GM18907 (cell line): Measurements from ENCODE around the gene ITGAE.
"Not testable (repeated sequence)": the region's sequence is repeated elsewhere in the genome, so short reads cannot be mapped to it uniquely, and the experiment has no call there.

Source experiments
- ATAC-seq: cut with Tn5 transposase; IDR thresholded peaks from one replicate; pipeline ENCODE4 v1.9.1; 2021; ENCODE audit warnings: mild to moderate bottlenecking, moderate library complexity; ENCODE audit not compliant: unreplicated experiment

ITGAE gene, protein sequence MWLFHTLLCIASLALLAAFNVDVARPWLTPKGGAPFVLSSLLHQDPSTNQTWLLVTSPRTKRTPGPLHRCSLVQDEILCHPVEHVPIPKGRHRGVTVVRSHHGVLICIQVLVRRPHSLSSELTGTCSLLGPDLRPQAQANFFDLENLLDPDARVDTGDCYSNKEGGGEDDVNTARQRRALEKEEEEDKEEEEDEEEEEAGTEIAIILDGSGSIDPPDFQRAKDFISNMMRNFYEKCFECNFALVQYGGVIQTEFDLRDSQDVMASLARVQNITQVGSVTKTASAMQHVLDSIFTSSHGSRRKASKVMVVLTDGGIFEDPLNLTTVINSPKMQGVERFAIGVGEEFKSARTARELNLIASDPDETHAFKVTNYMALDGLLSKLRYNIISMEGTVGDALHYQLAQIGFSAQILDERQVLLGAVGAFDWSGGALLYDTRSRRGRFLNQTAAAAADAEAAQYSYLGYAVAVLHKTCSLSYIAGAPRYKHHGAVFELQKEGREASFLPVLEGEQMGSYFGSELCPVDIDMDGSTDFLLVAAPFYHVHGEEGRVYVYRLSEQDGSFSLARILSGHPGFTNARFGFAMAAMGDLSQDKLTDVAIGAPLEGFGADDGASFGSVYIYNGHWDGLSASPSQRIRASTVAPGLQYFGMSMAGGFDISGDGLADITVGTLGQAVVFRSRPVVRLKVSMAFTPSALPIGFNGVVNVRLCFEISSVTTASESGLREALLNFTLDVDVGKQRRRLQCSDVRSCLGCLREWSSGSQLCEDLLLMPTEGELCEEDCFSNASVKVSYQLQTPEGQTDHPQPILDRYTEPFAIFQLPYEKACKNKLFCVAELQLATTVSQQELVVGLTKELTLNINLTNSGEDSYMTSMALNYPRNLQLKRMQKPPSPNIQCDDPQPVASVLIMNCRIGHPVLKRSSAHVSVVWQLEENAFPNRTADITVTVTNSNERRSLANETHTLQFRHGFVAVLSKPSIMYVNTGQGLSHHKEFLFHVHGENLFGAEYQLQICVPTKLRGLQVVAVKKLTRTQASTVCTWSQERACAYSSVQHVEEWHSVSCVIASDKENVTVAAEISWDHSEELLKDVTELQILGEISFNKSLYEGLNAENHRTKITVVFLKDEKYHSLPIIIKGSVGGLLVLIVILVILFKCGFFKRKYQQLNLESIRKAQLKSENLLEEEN

DNA sequence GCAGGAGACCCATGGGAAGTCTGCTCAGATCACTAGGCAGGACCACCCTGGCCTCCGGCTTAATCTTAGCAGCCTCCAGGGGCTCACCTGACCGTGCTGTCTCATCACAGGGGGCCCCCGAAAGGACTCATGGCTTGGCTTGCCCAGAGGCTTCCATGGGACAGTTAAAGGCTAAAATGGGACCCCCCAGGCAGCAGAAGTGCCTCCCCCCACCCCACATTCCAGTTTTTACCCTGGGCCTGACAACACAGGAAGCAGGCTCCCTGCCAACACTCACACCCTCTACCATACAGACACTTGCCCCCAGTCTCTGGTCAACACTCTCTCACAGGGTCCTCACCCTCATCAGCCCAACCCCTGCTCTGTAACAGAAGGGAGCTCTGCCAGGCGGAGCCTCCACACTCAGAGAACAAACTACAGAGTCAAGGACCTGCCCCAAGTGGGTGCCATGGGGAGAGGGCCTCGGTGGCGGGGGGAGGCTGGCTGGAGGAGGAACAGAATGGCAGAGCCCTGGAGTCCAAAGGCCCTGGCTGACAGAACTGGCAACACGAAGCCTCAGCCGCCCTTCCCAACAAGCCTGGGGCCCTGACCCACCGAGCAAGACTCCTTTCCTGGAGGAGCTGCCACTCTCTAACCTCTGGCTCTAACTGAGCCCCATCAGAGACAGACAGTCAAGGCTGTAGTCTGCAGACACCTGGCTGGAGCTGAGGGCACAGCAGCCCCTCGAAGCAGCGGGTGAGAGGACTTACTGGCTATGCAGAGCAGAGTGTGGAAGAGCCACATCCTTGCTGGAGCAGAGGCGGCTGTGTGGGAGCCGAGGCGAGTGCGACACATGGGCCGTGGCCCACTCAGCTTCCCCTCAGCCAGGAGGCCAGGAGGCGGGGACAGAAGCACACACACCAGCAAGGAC is at the start of gene ITGAE:
ITGAE (minus strand) TSS at position 827 of the 910 bp plus-strand sequence; CDS start at position 783, 44 bp downstream.
- no peak for ATAC-seq

DNA sequence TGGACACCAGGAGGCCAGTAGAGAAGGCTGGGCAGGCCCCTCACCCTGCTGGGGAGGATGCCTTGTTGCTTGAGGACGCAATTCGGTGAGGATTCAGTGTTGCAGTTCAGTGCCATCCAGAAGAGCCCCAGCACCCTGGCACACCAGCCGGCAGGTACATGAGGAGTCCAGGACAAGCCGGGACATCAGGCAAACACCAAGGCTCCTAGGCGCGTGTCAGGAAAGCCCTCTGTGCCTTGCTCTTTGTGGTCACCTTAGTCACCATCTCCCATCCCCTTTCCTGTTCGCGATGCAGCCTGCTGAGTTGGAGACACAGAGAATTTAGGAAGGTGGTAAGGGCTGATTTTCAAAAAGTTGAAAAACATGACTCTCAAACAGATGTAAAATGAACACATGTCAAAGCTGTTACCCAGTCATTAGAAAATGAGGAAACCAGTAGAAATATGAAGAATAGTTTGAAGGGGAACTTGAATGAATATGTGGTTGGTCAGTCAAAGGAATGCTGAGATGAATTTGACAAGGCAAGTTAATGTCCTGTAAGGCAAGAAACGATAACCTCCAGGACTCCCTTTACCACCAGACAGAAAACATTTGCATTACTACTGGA is 47.3 kb upstream of the ITGAE start:
- ATAC-seq: no peak

DNA sequence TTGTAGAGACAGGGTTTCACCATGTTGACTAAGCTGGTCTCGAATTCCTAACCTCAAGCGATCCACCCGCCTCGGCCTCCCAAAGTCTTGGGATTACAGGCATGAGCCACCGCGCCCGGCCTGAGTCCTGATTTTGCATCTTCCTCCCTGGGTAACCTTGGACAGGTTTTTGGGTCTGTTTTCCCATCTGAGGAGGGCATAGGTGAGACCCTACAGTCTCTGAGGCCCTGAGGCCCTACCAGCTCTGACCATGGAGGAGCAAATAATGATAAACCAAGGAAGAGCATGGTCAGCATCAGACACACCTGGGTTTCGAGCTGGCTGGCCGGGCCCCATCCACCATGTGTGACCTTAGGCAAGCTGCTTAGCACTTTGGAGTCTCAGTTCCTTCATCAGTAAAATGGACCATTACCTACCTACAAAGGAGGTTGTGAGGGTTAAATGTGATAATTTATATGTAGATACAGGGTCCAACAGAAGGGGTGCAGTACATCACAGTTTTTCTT is 46.2 kb upstream of the ITGAE start:
- ATAC-seq: no peak

DNA sequence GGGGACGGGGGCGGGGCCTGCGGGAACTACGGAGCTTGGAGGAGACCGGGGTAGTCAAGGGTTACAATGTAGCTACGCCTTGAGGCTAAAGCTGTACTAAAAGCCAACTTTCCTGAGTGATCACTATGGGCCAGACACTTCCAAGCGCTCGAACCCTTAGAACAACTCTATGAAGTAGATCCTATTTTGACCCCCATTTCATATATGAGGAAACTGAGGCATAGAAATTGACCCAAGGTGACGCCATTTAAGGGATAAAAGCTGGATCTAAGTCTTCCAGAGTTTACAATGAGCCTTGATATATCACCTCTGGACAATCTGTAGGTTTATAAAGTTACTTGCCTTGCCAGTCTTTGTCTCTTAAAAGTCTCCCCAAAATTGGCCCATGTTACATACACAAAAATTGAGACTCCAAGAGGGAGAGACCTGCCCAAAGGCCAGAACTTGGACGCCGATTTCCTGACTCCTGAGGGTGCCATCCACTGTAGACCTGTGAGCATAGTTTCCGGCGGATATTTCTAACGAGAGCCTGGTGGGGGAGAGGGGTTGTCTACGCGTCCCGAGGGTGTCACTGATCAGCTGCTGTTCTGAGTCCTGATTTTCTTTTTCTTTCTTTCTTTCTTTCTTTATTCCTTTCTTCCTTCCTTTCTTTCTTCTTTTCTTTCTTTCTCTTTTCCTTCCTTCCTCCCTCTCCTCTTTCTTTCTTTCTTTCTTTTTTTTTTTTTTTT is 45.6 kb upstream of the ITGAE start:
- ATAC-seq: no peak

DNA sequence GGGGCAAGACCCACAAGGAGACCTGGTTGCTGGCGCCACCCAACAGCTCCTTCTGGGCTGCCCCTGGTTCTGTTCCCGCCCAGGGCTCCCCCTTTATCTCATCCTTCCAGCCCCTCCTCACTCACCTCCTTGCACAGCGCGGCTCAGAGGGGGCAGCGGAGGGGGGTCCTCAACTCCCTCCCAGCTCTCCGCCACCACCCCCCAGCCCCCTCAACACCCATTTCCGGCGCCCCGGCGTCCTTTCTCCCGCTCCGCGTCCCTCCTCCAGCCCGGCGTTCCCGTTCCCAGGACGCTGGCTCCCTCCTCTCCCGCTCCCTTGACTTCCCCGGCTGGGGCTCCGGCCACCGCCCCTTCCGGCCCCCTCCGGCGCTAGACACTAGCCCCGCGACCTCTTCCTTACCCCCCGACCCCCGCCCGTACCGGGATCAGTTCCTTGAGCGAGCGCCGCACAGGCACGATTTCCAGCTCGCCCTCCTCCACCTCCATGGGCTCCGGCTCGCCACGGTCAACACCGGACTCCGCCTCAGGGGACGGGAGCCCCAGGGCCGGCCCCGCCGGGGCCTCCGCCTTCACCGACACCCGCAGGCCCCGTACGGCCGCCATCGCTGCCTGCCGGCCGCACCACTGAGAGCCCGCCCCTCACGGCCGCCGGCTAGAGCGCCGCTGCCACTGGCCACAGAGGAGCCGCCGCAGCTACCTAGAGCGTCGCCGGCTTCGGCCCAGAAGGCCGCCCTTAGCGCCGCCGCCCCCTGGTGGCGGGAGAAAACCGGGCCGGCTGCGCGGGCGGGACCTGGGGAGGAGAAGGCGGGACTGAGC is 44.8 kb upstream of the ITGAE start, which contains the start of gene NCBP3:
NCBP3 (minus strand) TSS at position 626 of the 816 bp plus-strand sequence; CDS start at position 603, 23 bp downstream.
- ATAC-seq: peak; percentile 96

DNA sequence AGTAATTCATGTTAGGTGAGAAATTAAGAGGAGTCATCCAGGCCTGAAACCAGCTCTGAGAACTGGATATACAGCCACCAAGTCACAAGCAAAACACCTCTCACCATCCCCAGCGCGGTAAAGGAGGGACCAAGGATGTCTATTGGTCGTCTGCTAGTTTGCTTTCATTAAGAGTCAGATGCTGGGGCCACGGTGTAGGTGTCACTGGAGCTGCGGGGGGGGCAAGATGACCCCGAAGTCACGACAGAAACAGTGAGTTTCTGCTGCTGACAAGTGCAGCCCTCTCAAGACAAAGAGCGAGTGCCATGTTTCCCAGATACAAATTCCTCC is 44.3 kb upstream of the ITGAE start:
- ATAC-seq: peak; percentile 27

DNA sequence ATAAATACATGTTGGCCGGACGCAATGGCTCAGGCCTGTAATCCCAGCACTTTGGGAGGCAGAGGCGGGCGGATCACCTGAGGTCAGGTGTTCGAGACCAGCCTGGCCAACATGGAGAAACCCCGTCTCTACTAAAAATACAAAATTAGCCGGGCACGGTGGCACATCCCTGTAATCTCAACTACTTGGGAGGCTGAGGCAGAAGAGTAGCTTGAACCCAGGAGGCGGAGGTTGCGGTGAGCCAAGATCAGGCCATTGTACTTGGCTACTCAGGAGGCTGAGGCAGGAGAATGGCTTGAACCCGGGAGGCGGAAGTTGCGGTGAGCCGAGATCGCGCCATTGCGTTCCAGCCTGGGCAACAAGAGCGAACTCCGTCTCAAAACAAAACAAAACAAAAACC is 43.6 kb upstream of the ITGAE start:
- ATAC-seq: not testable (repeated sequence)

DNA sequence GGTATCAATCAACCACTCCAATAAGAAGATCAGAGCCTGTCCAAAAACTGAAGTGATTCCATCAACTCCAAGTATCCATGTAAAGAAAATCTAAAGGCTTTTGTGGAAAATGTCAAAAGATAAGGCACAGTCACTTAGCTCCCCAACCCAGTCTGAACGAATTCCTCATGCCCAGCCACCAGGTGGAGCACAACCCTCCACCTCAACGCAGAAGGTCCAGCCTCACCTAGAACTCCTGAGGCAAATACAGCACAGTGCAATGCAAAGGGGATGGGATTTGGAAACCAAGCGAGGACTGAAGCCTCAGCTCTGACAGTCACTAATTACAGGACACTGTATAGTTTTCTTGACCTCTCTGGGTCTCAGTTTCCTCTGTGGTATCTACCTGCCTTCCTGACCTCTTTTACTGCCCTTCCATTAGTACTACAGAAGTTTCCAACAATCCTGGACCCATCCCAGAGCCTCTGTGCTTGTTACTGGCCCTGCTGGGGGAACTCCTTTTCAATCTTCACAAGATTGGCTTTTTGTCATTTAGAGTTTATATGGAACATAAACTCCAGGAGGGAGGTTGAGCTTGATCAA is 43.0 kb upstream of the ITGAE start:
- ATAC-seq: no peak

DNA sequence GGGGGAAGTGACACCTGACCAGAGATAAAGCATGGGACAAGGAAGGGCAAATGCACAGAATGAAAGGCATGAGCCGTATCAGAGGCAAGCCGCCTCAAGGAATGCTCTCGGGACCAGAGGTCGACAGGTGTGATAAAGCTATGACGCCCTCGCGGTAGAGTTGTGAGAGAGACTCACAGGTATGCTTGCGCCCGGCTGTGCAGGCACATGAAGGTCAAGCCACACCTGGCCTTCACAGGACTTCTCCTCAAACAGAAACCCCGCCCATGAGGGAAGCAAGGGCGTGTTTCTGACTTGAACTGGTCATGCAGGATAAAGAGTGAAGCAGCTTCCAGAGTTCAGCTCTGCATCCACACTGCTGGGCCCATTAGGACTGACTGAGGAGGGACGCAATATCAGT is 37.2 kb upstream of the ITGAE start:
- no peak for ATAC-seq

DNA sequence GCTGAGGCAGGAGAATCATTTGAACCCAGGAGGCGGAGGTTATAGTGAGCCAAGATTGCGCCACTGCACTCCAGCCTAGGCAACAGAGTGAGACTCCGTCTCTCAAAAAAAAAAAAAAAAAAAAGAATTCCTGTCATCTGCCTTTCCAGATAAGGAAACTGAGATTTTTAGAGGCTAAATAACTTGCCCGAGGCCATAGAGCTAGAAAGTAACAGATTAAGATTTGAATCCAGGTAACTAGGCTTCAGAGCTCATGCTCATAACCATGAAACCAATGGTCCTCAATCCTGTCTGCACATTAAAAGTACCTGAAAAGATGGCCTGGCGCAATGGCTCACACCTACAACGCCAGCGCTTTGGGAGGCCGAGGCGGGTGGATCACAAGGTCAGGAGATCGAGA is 35.6 kb upstream of the ITGAE start:
- no peak for ATAC-seq

DNA sequence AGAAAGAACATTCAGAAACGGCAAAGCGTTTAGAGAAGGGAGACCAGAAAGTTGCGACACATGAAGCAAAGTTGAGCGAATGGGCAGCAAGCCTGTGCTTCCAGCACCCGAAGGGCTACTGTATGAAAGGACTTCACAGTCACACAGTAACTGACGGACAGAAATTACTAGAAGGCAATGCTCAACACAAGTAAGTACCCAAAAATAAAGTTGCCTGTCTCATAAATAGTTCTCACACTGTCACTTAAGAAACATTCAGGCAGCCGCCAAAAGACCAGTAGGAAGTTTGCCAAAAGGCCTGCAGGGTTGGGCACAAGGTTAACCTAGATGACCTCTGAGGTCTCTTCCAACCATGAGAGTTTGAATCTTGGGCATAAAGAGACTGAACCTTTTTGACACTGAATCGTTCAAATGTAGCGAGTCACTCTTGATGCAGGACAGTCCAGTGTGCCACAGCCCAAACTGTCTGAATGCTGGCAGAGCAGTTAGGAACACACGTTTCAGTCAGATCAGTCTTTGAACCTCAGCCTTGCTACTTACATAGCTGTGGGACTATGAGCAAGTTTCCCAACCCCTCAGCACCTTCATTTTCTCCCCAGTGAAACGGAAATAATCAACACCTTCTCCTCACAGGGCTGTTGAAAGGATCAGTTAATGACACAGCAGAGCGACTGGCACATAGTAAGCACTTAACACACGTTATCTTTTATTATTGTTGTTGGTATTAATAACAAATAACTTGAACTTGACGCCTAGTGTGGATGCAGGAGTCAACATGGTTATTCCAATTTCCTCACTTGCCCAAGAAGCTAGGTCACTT is 34.6 kb upstream of the ITGAE start:
- no peak for ATAC-seq

DNA sequence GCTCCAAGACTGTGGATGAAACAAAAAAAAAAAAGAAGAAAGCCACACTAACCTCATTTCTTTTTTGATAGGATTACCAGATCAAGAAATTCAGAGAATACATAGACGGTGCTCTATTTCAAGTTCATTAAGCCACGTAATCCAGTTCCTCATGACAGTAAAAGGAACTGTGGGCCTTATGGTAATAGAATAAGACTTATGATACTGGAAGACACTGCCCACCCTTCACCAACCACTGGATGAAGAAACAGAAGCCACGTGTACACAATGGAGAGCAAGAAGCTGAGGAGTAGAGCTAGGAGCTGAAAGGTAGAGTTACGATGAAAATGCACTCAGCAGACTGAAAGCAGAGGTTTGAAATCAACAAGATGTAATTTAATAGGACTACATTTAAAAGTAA is 33.8 kb upstream of the ITGAE start:
- ATAC-seq: no peak

DNA sequence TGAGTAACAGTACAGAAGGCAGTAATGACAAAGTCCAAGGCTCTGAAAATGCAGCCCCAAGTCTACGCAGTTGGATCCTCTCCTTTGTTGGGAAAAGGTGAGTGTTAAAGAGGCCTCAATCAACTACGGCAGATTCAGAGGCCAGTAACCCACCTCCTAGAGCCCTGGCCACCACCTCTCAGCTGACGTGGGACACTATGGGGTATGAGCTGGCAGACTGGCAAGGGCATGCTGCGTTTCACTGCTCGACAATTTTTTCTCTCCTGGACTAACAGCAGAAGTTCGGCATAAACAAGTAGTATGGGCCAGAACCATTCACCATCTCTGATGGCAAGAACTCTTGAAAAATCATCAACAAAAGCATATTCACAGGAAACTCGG is 27.9 kb upstream of the ITGAE start:
- no peak for ATAC-seq

DNA sequence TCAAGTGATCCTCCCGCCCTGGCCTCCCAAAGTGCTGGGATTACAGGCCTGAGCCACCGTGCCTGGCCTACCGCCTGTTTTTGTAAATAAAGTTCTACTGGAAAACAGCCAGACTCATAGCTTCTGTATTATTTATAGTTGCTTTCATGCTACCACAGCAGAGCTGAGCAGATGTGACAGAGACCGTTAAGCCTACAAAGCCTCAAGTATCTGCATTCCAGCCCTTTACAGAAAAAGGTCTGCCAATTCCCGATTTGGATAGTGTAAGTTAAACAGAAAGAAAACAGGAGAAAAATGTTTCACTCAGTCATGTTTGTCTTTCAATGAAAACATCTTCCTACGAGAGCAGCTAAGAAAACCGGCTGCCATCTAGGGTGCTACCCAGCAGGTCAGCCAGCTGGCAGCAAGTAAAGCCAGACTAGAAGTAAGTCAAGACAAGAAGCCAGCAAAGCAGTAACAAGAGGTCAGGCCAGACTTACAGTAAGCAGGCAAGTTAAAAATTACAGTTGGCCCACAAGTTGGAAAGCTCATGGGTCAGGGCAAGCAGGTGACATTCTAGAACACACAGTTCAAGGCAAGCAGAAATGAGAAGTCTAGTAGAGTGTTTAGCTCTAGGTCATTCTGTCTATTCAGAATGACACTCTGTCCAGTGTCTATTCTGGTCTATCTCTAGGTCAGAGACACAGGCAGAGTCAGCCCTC is 27.3 kb upstream of the ITGAE start:
- ATAC-seq: no peak

DNA sequence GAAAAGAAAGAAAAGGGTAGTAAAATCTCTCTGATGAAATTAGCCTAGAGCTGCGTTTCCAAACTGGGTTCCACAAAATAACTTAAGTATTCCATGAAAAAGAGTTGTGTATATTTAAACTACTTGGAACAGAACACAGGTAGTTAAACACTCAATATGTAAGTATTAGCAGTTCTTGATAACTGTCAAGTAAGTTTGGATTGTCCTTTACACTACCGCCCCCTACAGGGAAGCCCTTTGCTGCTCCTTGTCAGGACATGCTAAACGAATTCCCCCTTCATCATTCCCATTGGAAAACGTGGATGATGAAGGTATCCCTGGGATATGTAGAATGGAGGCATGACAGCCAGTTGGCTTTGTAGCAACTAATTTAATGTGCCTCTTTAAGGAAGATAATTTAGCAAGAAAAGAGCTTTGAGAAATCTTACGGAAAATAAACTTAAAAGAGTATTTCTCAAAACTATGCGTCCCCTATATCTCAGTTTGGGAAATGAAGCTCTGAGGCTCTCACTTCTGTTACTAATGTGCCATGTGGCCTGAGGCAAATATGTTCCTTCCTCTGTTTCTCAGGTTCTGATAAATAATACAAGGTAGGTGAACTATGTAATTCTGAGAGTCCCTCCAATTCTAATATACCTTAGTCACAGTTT is 26.3 kb upstream of the ITGAE start:
- ATAC-seq: no peak

DNA sequence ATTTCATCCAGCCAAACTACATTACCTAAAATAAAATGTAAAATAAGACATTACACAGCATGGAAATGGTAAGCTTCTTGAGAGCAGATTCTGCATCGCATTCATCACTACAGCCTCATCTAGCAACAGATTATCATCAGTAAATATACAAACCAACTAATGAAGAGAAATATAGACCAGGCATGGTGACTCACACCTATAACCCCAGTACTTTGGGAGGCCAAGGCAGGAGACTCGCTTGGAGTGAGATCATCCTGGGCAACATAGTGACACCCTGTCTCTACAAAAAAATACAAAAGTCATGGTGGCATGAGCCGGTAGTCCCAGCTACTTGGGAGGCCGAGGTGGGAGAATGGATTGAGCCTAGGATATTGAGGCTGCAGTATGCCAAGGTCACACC is 25.2 kb upstream of the ITGAE start:
- no peak for ATAC-seq
